Prostate gland (tissue), 2 donors: Measurements from ENCODE around the gene PEX7. TPM values are rescaled to one million over a fixed set of nuclear protein-coding genes. Genes with fewer than 3 reads are reported as not detected.
"Not testable (repeated sequence)": the region's sequence is repeated elsewhere in the genome, so short reads cannot be mapped to it uniquely, and the experiment has no call there.

ENCODE experiments used
- DNase-seq: peaks from one replicate; pipeline ENCODE4 v3.0.0-alpha.2; 2019; ENCODE audit warnings: low spot score
- H3K27ac ChIP-seq, 2 donors: fragments of 200-600 bp; sonication (generic); 2 replicates each; pipeline ENCODE4 v1.5.1; 2017 to 2019
- H3K27me3 ChIP-seq: fragments of 200-600 bp; sonication (generic); replicated peaks from 2 replicates; pipeline ENCODE4 v1.5.1; 2019; ENCODE audit not compliant: insufficient read depth
- H3K36me3 ChIP-seq, 2 donors: fragments of 200-600 bp; sonication (generic); 1 replicate in 1 of 2; 2 replicates in 1 of 2; pipeline versions ENCODE4 v1.5.1 to v1.8.1; 2017 to 2019
- H3K4me1 ChIP-seq: fragments of 200-600 bp; sonication (generic); replicated peaks from 2 replicates; pipeline ENCODE4 v1.5.1; 2019
- H3K4me3 ChIP-seq, 2 donors: fragments of 200-600 bp; sonication (generic); 2 replicates each; pipeline ENCODE4 v1.5.1; 2017 to 2019
- H3K9me3 ChIP-seq: fragments of 200-600 bp; sonication (generic); 2 replicates; pipeline ENCODE4 v1.5.1; 2017
- CTCF ChIP-seq, 4 experiments: fragments of 200-600 bp in 2 of 4; fragments of 450-650 bp in 2 of 4; sonication (generic) in 2 of 4; IDR thresholded peaks; 1 replicate in 3 of 4; 2 replicates in 1 of 4; pipeline ENCODE4 v1.5.1; 2016 to 2019; ENCODE audit warnings: antibody characterized with exemption in 4 of 4, mild to moderate bottlenecking in 2 of 4, moderate library complexity in 2 of 4
- POLR2A ChIP-seq: fragments of 450-650 bp; IDR thresholded peaks from one replicate; pipeline ENCODE4 v1.6.1; 2016; ENCODE audit warnings: antibody characterized with exemption, mild to moderate bottlenecking
- POLR2AphosphoS5 ChIP-seq: sonication (generic); formaldehyde crosslinking; IDR thresholded peaks from one replicate; pipeline ENCODE4 v1.6.1; 2017; ENCODE audit warnings: antibody characterized with exemption
- WGBS: methylation state at CpG from one replicate; pipeline ENCODE4 v1.1.5; 2018; 5-methylcytosine and 5-hydroxymethylcytosine counted together
- intact Hi-C: fragments of 100-400 bp; cut with DNase I; formaldehyde crosslinking; loops from one replicate; pipeline ENCODE4 v1.14.2; 2022
- total RNA-seq, 2 donors: library from RNA; depleted of rRNA; stranded (reverse); fragments of >200 nt; gene quantifications; one replicate each; pipeline ENCODE4 v1.1.0, GENCODE V29; 2016

Gene PEX7
- total RNA-seq, 2 donors from 2014 or later = 15.4 to 27.6 TPM

GRCh38 chr6:136869451-136869850, 47.1 kb downstream of the PEX7 start:
- no peaks in the 10 kb centered on the region for H3K36me3 ChIP-seq
- no peaks in the 10 kb centered on the region for H3K4me1 ChIP-seq
- TF ChIP-seq POLR2A = no peak
- TF ChIP-seq POLR2AphosphoS5 = no peak
- WGBS = 72% methylated on average over 2 of the region's 2 CpGs
- DNase-seq = no peak
- intact Hi-C loops = no loop called here
- H3K4me3 ChIP-seq = no peak overlapping the region
- H3K27ac ChIP-seq = no peak overlapping the region
- no peaks in the 10 kb centered on the region for H3K27me3 ChIP-seq
- no peaks in the 10 kb centered on the region for H3K9me3 ChIP-seq

- no peaks in the 10 kb centered on the region for H3K9me3 ChIP-seq
- no peaks in the 10 kb centered on the region for H3K4me1 ChIP-seq
- no peak overlapping the region for H3K27ac ChIP-seq
- intact Hi-C loops = no loop called here
- DNase-seq = no peak
- H3K4me3 ChIP-seq = no peak overlapping the region
- 95% methylated on average over 3 of the region's 3 CpGs for WGBS
- H3K36me3 ChIP-seq = no peaks in the 10 kb centered on the region
- H3K27me3 ChIP-seq = no peaks in the 10 kb centered on the region
- no peak for TF ChIP-seq POLR2AphosphoS5
- no peak for TF ChIP-seq CTCF (IDR thresholded peaks at IDR 0.05)
- TF ChIP-seq POLR2A = no peak
Measured at GRCh38 chr6:136873748-136874147, 51.4 kb downstream of the PEX7 start.

GRCh38 chr6:136876469-136876868, 54.1 kb downstream of the PEX7 start:
- H3K27ac ChIP-seq, DNase-seq, H3K9me3 ChIP-seq, intact Hi-C loops, H3K36me3 ChIP-seq, H3K4me1 ChIP-seq, H3K4me3 ChIP-seq, H3K27me3 ChIP-seq: not testable (repeated sequence)
- WGBS = 95% methylated on average over 4 of the region's 4 CpGs

- 89% methylated on average over 4 of the region's 4 CpGs for WGBS
Measured at GRCh38 chr6:136880748-136881460, 58.5 kb downstream of the PEX7 start.

GRCh38 chr6:136886091-136886490, 63.7 kb downstream of the PEX7 start:
- 90% methylated on average over 3 of the region's 3 CpGs for WGBS
- Histone ChIP-seq H3K27ac (no peak overlapping the region), H3K9me3 (no peaks in the 10 kb centered on the region), H3K4me1 (no peaks in the 10 kb centered on the region), H3K36me3 (no peaks in the 10 kb centered on the region), H3K4me3 (no peak overlapping the region), H3K27me3 (no peaks in the 10 kb centered on the region)
- DNase-seq = no peak
- intact Hi-C loops = no loop called here
- no peak for TF ChIP-seq POLR2AphosphoS5
- TF ChIP-seq POLR2A = no peak

More at GRCh38 chr6:136880748-136881460, 58.5 kb downstream of the PEX7 start:
- no peak for DNase-seq
- Histone ChIP-seq H3K36me3 (no peaks in the 10 kb centered on the region), H3K27me3 (no peaks in the 10 kb centered on the region), H3K27ac (no peak overlapping the region), H3K9me3 (no peaks in the 10 kb centered on the region), H3K4me1 (no peaks in the 10 kb centered on the region), H3K4me3 (no peak overlapping the region)
- TF ChIP-seq POLR2AphosphoS5 (no peak), CTCF (IDR thresholded peaks at IDR 0.05) (no peak), POLR2A (no peak)
- intact Hi-C loops = loop anchor here (2.0 kb wide), 1 partner anchor 16 kb away; no protein-coding TSS in a partner anchor

- TF ChIP-seq POLR2AphosphoS5 = no peak
- TF ChIP-seq CTCF (IDR thresholded peaks at IDR 0.05) = no peak
- no peak for TF ChIP-seq POLR2A
- H3K4me3 ChIP-seq = no peak overlapping the region
- no peak for DNase-seq
- H3K27me3 ChIP-seq = no peaks in the 10 kb centered on the region
- H3K9me3 ChIP-seq = no peaks in the 10 kb centered on the region
- 0% methylated on average over 1 of the region's 1 CpG for WGBS
- no peaks in the 10 kb centered on the region for H3K4me1 ChIP-seq
- intact Hi-C loops = no loop called here
- no peak overlapping the region for H3K27ac ChIP-seq
- H3K36me3 ChIP-seq = no peaks in the 10 kb centered on the region
Measured at GRCh38 chr6:136887953-136888352, 65.6 kb downstream of the PEX7 start.
